DOHH2 (cell line): ENCODE results near the gene LARGE1.

Experiments used
- EZH2phosphoT487 ChIP-seq: fragments of 200-600 bp; sonication (generic); IDR thresholded peaks from 2 replicates; pipeline ENCODE4 v1.6.1; 2017; ENCODE audit warnings: borderline replicate concordance, mild to moderate bottlenecking, antibody characterized with exemption, low read length, moderate library complexity, mixed read lengths
- TF ChIP-seq, protein P1 (sequence below): fragments of 200-600 bp; sonication (generic); IDR thresholded peaks from one replicate; pipeline ENCODE4 v1.5.1; 2014; ENCODE audit warnings: antibody characterized with exemption, mild to moderate bottlenecking, low read depth, low read length; ENCODE audit not compliant: poor library complexity, severe bottlenecking

DNA sequence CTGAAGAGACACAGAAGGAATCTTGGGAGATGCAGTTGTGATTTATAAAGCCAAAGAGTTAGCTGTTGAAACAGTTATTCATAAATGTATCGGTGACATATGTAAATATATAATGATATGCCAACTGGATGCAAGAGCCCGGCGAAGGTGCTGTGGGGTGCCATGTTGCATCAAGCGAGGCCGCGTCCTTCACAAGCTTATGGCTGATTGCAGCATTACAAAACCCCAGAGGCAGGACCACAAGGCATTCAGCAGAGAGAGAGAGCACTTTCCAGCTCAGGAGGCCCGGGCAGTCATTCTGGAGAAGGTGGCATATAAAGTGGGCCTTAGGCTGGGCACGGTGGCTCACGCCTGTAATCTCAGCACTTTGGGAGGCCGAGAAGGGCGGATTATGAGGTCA lies 65.6 kb downstream of the LARGE1 start:
- TF ChIP-seq, protein P1, sequence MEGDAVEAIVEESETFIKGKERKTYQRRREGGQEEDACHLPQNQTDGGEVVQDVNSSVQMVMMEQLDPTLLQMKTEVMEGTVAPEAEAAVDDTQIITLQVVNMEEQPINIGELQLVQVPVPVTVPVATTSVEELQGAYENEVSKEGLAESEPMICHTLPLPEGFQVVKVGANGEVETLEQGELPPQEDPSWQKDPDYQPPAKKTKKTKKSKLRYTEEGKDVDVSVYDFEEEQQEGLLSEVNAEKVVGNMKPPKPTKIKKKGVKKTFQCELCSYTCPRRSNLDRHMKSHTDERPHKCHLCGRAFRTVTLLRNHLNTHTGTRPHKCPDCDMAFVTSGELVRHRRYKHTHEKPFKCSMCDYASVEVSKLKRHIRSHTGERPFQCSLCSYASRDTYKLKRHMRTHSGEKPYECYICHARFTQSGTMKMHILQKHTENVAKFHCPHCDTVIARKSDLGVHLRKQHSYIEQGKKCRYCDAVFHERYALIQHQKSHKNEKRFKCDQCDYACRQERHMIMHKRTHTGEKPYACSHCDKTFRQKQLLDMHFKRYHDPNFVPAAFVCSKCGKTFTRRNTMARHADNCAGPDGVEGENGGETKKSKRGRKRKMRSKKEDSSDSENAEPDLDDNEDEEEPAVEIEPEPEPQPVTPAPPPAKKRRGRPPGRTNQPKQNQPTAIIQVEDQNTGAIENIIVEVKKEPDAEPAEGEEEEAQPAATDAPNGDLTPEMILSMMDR, result no peak
- no peak for TF ChIP-seq EZH2phosphoT487
